Natural killer cell (primary cell): ENCODE measurements around the gene GPR12. TPM values are rescaled to one million over a fixed set of nuclear protein-coding genes. Genes with fewer than 3 reads are reported as not detected.

Experiments used
- ATAC-seq, 3 donors: fragments of 150-1000 bp in 2 of 3; fragments of 200-7000 bp in 1 of 3; cut with Tn5 transposase; 1 replicate in 1 of 3; 2 replicates in 2 of 3; pipeline ENCODE4 v1.10.0; 2021; ENCODE audit warnings: mild to moderate bottlenecking in 2 of 3, moderate library complexity in 2 of 3
- DNase-seq, 2 donors: peaks; one replicate each; pipeline versions ENCODE4 v3.0.0 to v3.0.0-alpha.2; 2013 to 2021; ENCODE audit warnings: mixed read lengths in 1 of 2
- H3K27ac ChIP-seq: one replicate; pipeline ENCODE4 v1.5.1; 2013; ENCODE audit warnings: mild to moderate bottlenecking, low read length
- H3K27me3 ChIP-seq: one replicate; pipeline ENCODE4 v1.6.1; 2013; ENCODE audit warnings: low read length; ENCODE audit not compliant: control insufficient read depth, insufficient read depth
- H3K36me3 ChIP-seq: one replicate; pipeline ENCODE4 v1.6.1; 2013; ENCODE audit warnings: low read length; ENCODE audit not compliant: control insufficient read depth, insufficient read depth
- H3K4me1 ChIP-seq: one replicate; pipeline ENCODE4 v1.6.1; 2013; ENCODE audit warnings: low read length; ENCODE audit not compliant: control insufficient read depth, insufficient read depth
- H3K4me3 ChIP-seq: one replicate; pipeline ENCODE4 v1.5.1; 2013; ENCODE audit warnings: low read length
- H3K9me3 ChIP-seq: one replicate; pipeline ENCODE4 v1.6.1; 2013; ENCODE audit warnings: low read length; ENCODE audit not compliant: control insufficient read depth, insufficient read depth
- H3K27ac Mint-ChIP-seq, 2 donors: one replicate each; pipeline ENCODE4 v1.8.0; 2022; ENCODE audit warnings: mild to moderate bottlenecking in 2 of 2, mixed read lengths in 2 of 2, moderate library complexity in 1 of 2
- H3K27me3 Mint-ChIP-seq, 2 donors: one replicate each; pipeline ENCODE4 v1.8.0; 2022; ENCODE audit warnings: low read depth in 2 of 2, mixed read lengths in 2 of 2
- H3K36me3 Mint-ChIP-seq: one replicate; pipeline ENCODE4 v1.8.0; 2022; ENCODE audit warnings: mixed read lengths
- H3K4me1 Mint-ChIP-seq, 2 donors: one replicate each; pipeline ENCODE4 v1.8.0; 2022; ENCODE audit warnings: mixed read lengths in 2 of 2
- H3K4me3 Mint-ChIP-seq: one replicate; pipeline ENCODE4 v1.8.0; 2022; ENCODE audit warnings: mild to moderate bottlenecking, moderate library complexity, mixed read lengths
- H3K9me3 Mint-ChIP-seq, 2 donors: one replicate each; pipeline ENCODE4 v1.8.0; 2022; ENCODE audit warnings: mixed read lengths in 2 of 2
- CTCF ChIP-seq: fragments of 200-600 bp; IDR thresholded peaks from one replicate; pipeline ENCODE4 v1.8.0; 2022; ENCODE audit warnings: antibody characterized with exemption
- WGBS: methylation state at CpG from one replicate; pipeline ENCODE4 v1.1.7; 2013; ENCODE audit warnings: missing lambda C conversion rate; ENCODE audit not compliant: insufficient coverage; 5-methylcytosine and 5-hydroxymethylcytosine counted together
- intact Hi-C: fragments of 100-400 bp; cut with micrococcal nuclease; formaldehyde crosslinking; loops from one replicate; pipeline ENCODE4 v1.14.2; 2022
- total RNA-seq, 4 donors: library from RNA; stranded (reverse); fragments of 120-200 nt in 1 of 4; gene quantifications; one replicate each; pipeline versions ENCODE4 v1.2.3 to v1.2.4, GENCODE V29; 2013 to 2022

The GPR12 gene
- total RNA-seq, 3 donors from 2014 or later (not counting 1 experiment from before 2014, with no cell fraction given), result not detected

GRCh38 chr13:26756961-26757360 is 3.6 kb downstream of the GPR12 start:
- Mint-ChIP-seq H3K36me3 (no peaks in the 10 kb centered on the region), H3K27me3 (peaks cover 31 to 56% of the 10 kb centered on the region in 2 donors), H3K9me3 (no peaks in the 10 kb centered on the region), H3K27ac (no peak overlapping the region), H3K4me3 (no peak overlapping the region), H3K4me1 (peaks cover 5% of the 10 kb centered on the region in 2 donors)
- TF ChIP-seq CTCF, result no peak
- Histone ChIP-seq H3K4me3 (no peak overlapping the region), H3K27ac (no peak overlapping the region), H3K36me3 (no peaks in the 10 kb centered on the region), H3K9me3 (no peaks in the 10 kb centered on the region), H3K27me3 (peaks cover 19% of the 10 kb centered on the region), H3K4me1 (peaks cover 6% of the 10 kb centered on the region)
- DNase-seq (no peak), ATAC-seq (no peak)
- WGBS, result 52% methylated on average over 2 of the region's 3 CpGs
- intact Hi-C loops, result no loop called here

GRCh38 chr13:26752671-26753070 is 7.9 kb downstream of the GPR12 start:
- Mint-ChIP-seq H3K27me3 (peaks cover 3 to 31% of the 10 kb centered on the region in 2 donors), H3K4me1 (no peaks in the 10 kb centered on the region), H3K4me3 (no peak overlapping the region), H3K36me3 (no peaks in the 10 kb centered on the region), H3K27ac (no peak overlapping the region), H3K9me3 (no peaks in the 10 kb centered on the region)
- Histone ChIP-seq H3K4me3 (no peak overlapping the region), H3K27me3 (no peaks in the 10 kb centered on the region), H3K27ac (no peak overlapping the region), H3K9me3 (no peaks in the 10 kb centered on the region), H3K4me1 (no peaks in the 10 kb centered on the region), H3K36me3 (no peaks in the 10 kb centered on the region)
- no peak for DNase-seq
- ATAC-seq, result no peak
- 72% methylated on average over 2 of the region's 2 CpGs for WGBS
- intact Hi-C loops, result no loop called here
- no peak for TF ChIP-seq CTCF

- Histone ChIP-seq H3K27me3 (peaks cover 3% of the 10 kb centered on the region), H3K36me3 (no peaks in the 10 kb centered on the region), H3K4me3 (no peak overlapping the region), H3K27ac (no peak overlapping the region), H3K4me1 (no peaks in the 10 kb centered on the region), H3K9me3 (no peaks in the 10 kb centered on the region)
- Mint-ChIP-seq H3K27me3 (peaks cover 5 to 20% of the 10 kb centered on the region in 2 donors), H3K4me3 (no peak overlapping the region), H3K4me1 (no peaks in the 10 kb centered on the region), H3K36me3 (no peaks in the 10 kb centered on the region), H3K27ac (no peak overlapping the region), H3K9me3 (no peaks in the 10 kb centered on the region)
- no peak for DNase-seq
- intact Hi-C loops, result no loop called here
- 91% methylated on average over 2 of the region's 3 CpGs for WGBS
- no peak for ATAC-seq
- TF ChIP-seq CTCF, result no peak
Observed at GRCh38 chr13:26749905-26750304, 10.7 kb downstream of the GPR12 start.

- peaks cover 5 to 27% of the 10 kb centered on the region in 2 donors for H3K27me3 Mint-ChIP-seq
- H3K4me3 Mint-ChIP-seq, result no peak overlapping the region
- WGBS, result 46% methylated on average over 4 of the region's 8 CpGs
- no peak for TF ChIP-seq CTCF
- H3K4me1 ChIP-seq, result no peaks in the 10 kb centered on the region
- no peaks in the 10 kb centered on the region for H3K9me3 ChIP-seq
- H3K36me3 ChIP-seq, result no peaks in the 10 kb centered on the region
- no peak overlapping the region for H3K4me3 ChIP-seq
- H3K36me3 Mint-ChIP-seq, result no peaks in the 10 kb centered on the region
- no peaks in the 10 kb centered on the region for H3K9me3 Mint-ChIP-seq
- DNase-seq (peak in 1 of 2 donors; percentile 29), ATAC-seq (no peak)
- H3K27ac ChIP-seq, result no peak overlapping the region
- intact Hi-C loops, result no loop called here
- H3K27me3 ChIP-seq, result peaks cover 3% of the 10 kb centered on the region
- no peaks in the 10 kb centered on the region for H3K4me1 Mint-ChIP-seq
- H3K27ac Mint-ChIP-seq, result no peak overlapping the region
Observed at GRCh38 chr13:26749285-26749684, 11.3 kb downstream of the GPR12 start.
